Vagina (tissue), 2 donors: ENCODE data around the gene NELFB. TPM values are rescaled to one million over a fixed set of nuclear protein-coding genes. Genes with fewer than 3 reads are reported as not detected.
"Not testable (repeated sequence)": the region's sequence is repeated elsewhere in the genome, so short reads cannot be mapped to it uniquely, and the experiment has no call there.

Source experiments
- DNase-seq, 2 donors: peaks; one replicate each; pipeline ENCODE4 v3.0.0-alpha.2; 2017; ENCODE audit errors: extremely low spot score in 2 of 2
- H3K27ac ChIP-seq: fragments of 200-600 bp; sonication (generic); one replicate; pipeline ENCODE4 v1.5.1; 2019
- H3K27me3 ChIP-seq: fragments of 200-600 bp; sonication (generic); one replicate; pipeline ENCODE4 v1.5.1; 2019
- H3K36me3 ChIP-seq, 2 donors: fragments of 200-600 bp; sonication (generic); one replicate each; pipeline ENCODE4 v1.5.1; 2017 to 2019
- H3K4me1 ChIP-seq: fragments of 200-600 bp; sonication (generic); one replicate; pipeline ENCODE4 v1.5.1; 2019
- H3K4me3 ChIP-seq, 2 donors: fragments of 200-600 bp; sonication (generic); 1 replicate in 1 of 2; 2 replicates in 1 of 2; pipeline ENCODE4 v1.5.1; 2016 to 2019
- H3K9me3 ChIP-seq: fragments of 200-600 bp; sonication (generic); one replicate; pipeline ENCODE4 v1.5.1; 2019
- CTCF ChIP-seq, 3 experiments: fragments of 450-650 bp in 2 of 3; fragments of 200-600 bp in 1 of 3; sonication (generic) in 1 of 3; IDR thresholded peaks; one replicate each; pipeline ENCODE4 v1.5.1; 2017 to 2019; ENCODE audit warnings: antibody characterized with exemption in 3 of 3, mild to moderate bottlenecking in 2 of 3, moderate library complexity in 2 of 3
- POLR2A ChIP-seq, 2 donors: fragments of 450-650 bp; IDR thresholded peaks; one replicate each; pipeline ENCODE4 v1.6.1; 2017; ENCODE audit warnings: antibody characterized with exemption in 2 of 2, mild to moderate bottlenecking in 2 of 2, moderate library complexity in 2 of 2
- POLR2AphosphoS5 ChIP-seq, 2 donors: sonication (generic); formaldehyde crosslinking; IDR thresholded peaks; one replicate each; pipeline ENCODE4 v1.9.0; 2017; ENCODE audit warnings: antibody characterized with exemption in 2 of 2, mild to moderate bottlenecking in 2 of 2, low read depth in 1 of 2; ENCODE audit not compliant: insufficient read depth in 1 of 2
- intact Hi-C: fragments of 100-400 bp; cut with DNase I; formaldehyde crosslinking; loops from one replicate; pipeline ENCODE4 v1.15.1; 2023
- total RNA-seq: library from RNA; depleted of rRNA; stranded (reverse); fragments of >200 nt; gene quantifications from one replicate; pipeline ENCODE4 v1.2.3, GENCODE V29; 2016

NELFB gene
- total RNA-seq, 1 donor from 2014 or later: 44.0 TPM

GRCh38 chr9:137256856-137257255, 1.7 kb downstream of the NELFB start:
- TF ChIP-seq CTCF (IDR thresholded peaks at IDR 0.05): no peak
- TF ChIP-seq POLR2A (IDR thresholded peaks at IDR 0.05): no peak
- no peak for TF ChIP-seq POLR2AphosphoS5 (IDR thresholded peaks at IDR 0.05; ENCODE audit: insufficient read depth in 1 of 2, low read depth in 1 of 2)

GRCh38 chr9:137262173-137262908, 7.2 kb downstream of the NELFB start:
- H3K27me3 ChIP-seq, DNase-seq, H3K9me3 ChIP-seq, H3K4me1 ChIP-seq, intact Hi-C loops, H3K27ac ChIP-seq, H3K4me3 ChIP-seq: not testable (repeated sequence)
- peak; percentile 14 to 34 (median 15) for TF ChIP-seq CTCF (IDR thresholded peaks at IDR 0.05)
- peaks cover 0 to 52% of the 10 kb centered on the region in 2 donors for H3K36me3 ChIP-seq

More at GRCh38 chr9:137256856-137257255, 1.7 kb downstream of the NELFB start:
- Histone ChIP-seq H3K36me3 (peaks cover 0 to 19% of the 10 kb centered on the region in 2 donors), H3K27ac (no peak overlapping the region), H3K4me1 (peaks cover 27% of the 10 kb centered on the region), H3K9me3 (no peaks in the 10 kb centered on the region), H3K27me3 (no peaks in the 10 kb centered on the region), H3K4me3 (peak overlapping the region in 1 of 2 donors; percentile 88)
- no peak for DNase-seq
- intact Hi-C loops: no loop called here

- TF ChIP-seq CTCF (IDR thresholded peaks at IDR 0.05) (no peak), POLR2A (IDR thresholded peaks at IDR 0.05) (no peak), POLR2AphosphoS5 (IDR thresholded peaks at IDR 0.05; ENCODE audit: insufficient read depth in 1 of 2, low read depth in 1 of 2) (no peak)
Measured at GRCh38 chr9:137262909-137263285, 7.8 kb downstream of the NELFB start.

GRCh38 chr9:137263506-137263905, 8.4 kb downstream of the NELFB start:
- H3K4me1 ChIP-seq: peaks cover 5% of the 10 kb centered on the region
- intact Hi-C loops: no loop called here
- no peak for DNase-seq
- H3K4me3 ChIP-seq: no peak overlapping the region
- no peaks in the 10 kb centered on the region for H3K27me3 ChIP-seq
- H3K36me3 ChIP-seq: peaks cover 0 to 49% of the 10 kb centered on the region in 2 donors
- no peak for TF ChIP-seq CTCF (IDR thresholded peaks at IDR 0.05)
- TF ChIP-seq POLR2AphosphoS5 (IDR thresholded peaks at IDR 0.05; ENCODE audit: insufficient read depth in 1 of 2, low read depth in 1 of 2): no peak
- no peak for TF ChIP-seq POLR2A (IDR thresholded peaks at IDR 0.05)
- H3K9me3 ChIP-seq: no peaks in the 10 kb centered on the region
- no peak overlapping the region for H3K27ac ChIP-seq

More at GRCh38 chr9:137262909-137263285, 7.8 kb downstream of the NELFB start:
- peaks cover 0 to 53% of the 10 kb centered on the region in 2 donors for H3K36me3 ChIP-seq
- no peaks in the 10 kb centered on the region for H3K27me3 ChIP-seq
- H3K27ac ChIP-seq: no peak overlapping the region
- H3K4me3 ChIP-seq: no peak overlapping the region
- H3K9me3 ChIP-seq: no peaks in the 10 kb centered on the region
- no peaks in the 10 kb centered on the region for H3K4me1 ChIP-seq
- intact Hi-C loops: no loop called here
- no peak for DNase-seq

- no peak overlapping the region for H3K4me3 ChIP-seq
- no peaks in the 10 kb centered on the region for H3K9me3 ChIP-seq
- H3K36me3 ChIP-seq: peaks cover 0 to 44% of the 10 kb centered on the region in 2 donors
- H3K4me1 ChIP-seq: peaks cover 5% of the 10 kb centered on the region
- no peak for DNase-seq
- intact Hi-C loops: no loop called here
- TF ChIP-seq POLR2AphosphoS5 (IDR thresholded peaks at IDR 0.05; ENCODE audit: insufficient read depth in 1 of 2, low read depth in 1 of 2) (no peak), POLR2A (IDR thresholded peaks at IDR 0.05) (no peak), CTCF (IDR thresholded peaks at IDR 0.05) (no peak)
- H3K27ac ChIP-seq: no peak overlapping the region
- no peaks in the 10 kb centered on the region for H3K27me3 ChIP-seq
Measured at GRCh38 chr9:137264067-137264466, 8.9 kb downstream of the NELFB start.
